AG04449 (cell line): Measurements from ENCODE around the gene MND1.
"Not testable (repeated sequence)": the region's sequence is repeated elsewhere in the genome, so short reads cannot be mapped to it uniquely, and the experiment has no call there.

Source experiments
- CTCF ChIA-PET: fragments of 350-600 bp; formaldehyde crosslinking; extraction: SDS; loops from one replicate; lab custom pipeline; 2021; ENCODE audit warnings: antibody characterized with exemption; lab: Yijun Ruan, JAX
- POLR2A ChIA-PET: fragments of 400-600, 350-600 bp; formaldehyde crosslinking; extraction: SDS; loops from one replicate; lab custom pipeline; 2020; ENCODE audit warnings: antibody characterized with exemption, inconsistent platforms; lab: Yijun Ruan, JAX
- DNase-seq: peaks from one replicate; pipeline ENCODE4 v3.0.0-alpha.2; 2010; ENCODE audit warnings: low read depth, low spot score
- H3K4me3 ChIP-seq: 2 replicates; pipeline ENCODE4 v1.5.1; 2011; ENCODE audit warnings: low read depth, mild to moderate bottlenecking, control low read depth, low read length
- CTCF ChIP-seq: IDR thresholded peaks from one replicate; pipeline ENCODE4 v1.5.1; 2011; ENCODE audit warnings: mild to moderate bottlenecking, moderate library complexity, low read length, control low read depth, inconsistent platforms; ENCODE audit not compliant: insufficient read depth; ENCODE audit errors: missing control alignments

Gene MND1

GRCh38 chr4:153408932-153409331, 64.4 kb downstream of the MND1 start:
- ChIA-PET CTCF (interaction anchor here (0.8 to 1.8 kb wide), 4 partner anchors 16 to 165 kb away, joined by 3 to 4 read pairs (median 4); no protein-coding TSS in a partner anchor), POLR2A (interaction anchor here (0.6 kb wide), 1 partner anchor 19 kb away, joined by 4 read pairs; no protein-coding TSS in a partner anchor)
- no peak for DNase-seq
- TF ChIP-seq CTCF: no peak
- H3K4me3 ChIP-seq: no peak overlapping the region

- TF ChIP-seq CTCF: no peak
- ChIA-PET CTCF (interaction anchor here (0.8 to 1.8 kb wide), 3 partner anchors 16 to 165 kb away, joined by 3 to 4 read pairs (median 3); no protein-coding TSS in a partner anchor), POLR2A (no interaction called here)
- no peak for DNase-seq
- H3K4me3 ChIP-seq: no peak overlapping the region
These were observed 64.9 kb downstream of the MND1 start for GRCh38 chr4:153409412-153409811.

- POLR2A ChIA-PET: no interaction called here
- H3K4me3 ChIP-seq: no peak overlapping the region
- CTCF ChIA-PET: interaction anchor here (1.8 kb wide), 1 partner anchor 164 kb away, joined by 3 read pairs; no protein-coding TSS in a partner anchor
- no peak for DNase-seq
- TF ChIP-seq CTCF: no peak
These were observed 65.5 kb downstream of the MND1 start for GRCh38 chr4:153409924-153410501.

GRCh38 chr4:153413842-153414241, 69.4 kb downstream of the MND1 start:
- no peak for DNase-seq
- CTCF ChIA-PET: no interaction called here
- POLR2A ChIA-PET: no interaction called here
- H3K4me3 ChIP-seq: no peak overlapping the region
- no peak for TF ChIP-seq CTCF

GRCh38 chr4:153416456-153416855, 72.0 kb downstream of the MND1 start:
- H3K4me3 ChIP-seq, POLR2A ChIA-PET, DNase-seq: not testable (repeated sequence)
- CTCF ChIA-PET: interaction anchor here (1.4 to 1.6 kb wide), 2 partner anchors 11 to 49 kb away, joined by 4 to 5 read pairs; partner anchors contain the start of gene TMEM131L

- CTCF ChIA-PET: interaction anchor here (1.3 to 1.6 kb wide), 2 partner anchors 74 to 156 kb away, joined by 3 to 5 read pairs; partner anchors contain the start of gene MND1
- no peak for DNase-seq
- H3K4me3 ChIP-seq: no peak overlapping the region
- no peak for TF ChIP-seq CTCF
- POLR2A ChIA-PET: interaction anchor here (0.9 kb wide), 1 partner anchor 30 kb away, joined by 3 read pairs; no protein-coding TSS in a partner anchor
These were observed 73.6 kb downstream of the MND1 start for GRCh38 chr4:153418121-153418520.
